ENCODE results near the gene OCSTAMP.

OCSTAMP gene

DNA sequence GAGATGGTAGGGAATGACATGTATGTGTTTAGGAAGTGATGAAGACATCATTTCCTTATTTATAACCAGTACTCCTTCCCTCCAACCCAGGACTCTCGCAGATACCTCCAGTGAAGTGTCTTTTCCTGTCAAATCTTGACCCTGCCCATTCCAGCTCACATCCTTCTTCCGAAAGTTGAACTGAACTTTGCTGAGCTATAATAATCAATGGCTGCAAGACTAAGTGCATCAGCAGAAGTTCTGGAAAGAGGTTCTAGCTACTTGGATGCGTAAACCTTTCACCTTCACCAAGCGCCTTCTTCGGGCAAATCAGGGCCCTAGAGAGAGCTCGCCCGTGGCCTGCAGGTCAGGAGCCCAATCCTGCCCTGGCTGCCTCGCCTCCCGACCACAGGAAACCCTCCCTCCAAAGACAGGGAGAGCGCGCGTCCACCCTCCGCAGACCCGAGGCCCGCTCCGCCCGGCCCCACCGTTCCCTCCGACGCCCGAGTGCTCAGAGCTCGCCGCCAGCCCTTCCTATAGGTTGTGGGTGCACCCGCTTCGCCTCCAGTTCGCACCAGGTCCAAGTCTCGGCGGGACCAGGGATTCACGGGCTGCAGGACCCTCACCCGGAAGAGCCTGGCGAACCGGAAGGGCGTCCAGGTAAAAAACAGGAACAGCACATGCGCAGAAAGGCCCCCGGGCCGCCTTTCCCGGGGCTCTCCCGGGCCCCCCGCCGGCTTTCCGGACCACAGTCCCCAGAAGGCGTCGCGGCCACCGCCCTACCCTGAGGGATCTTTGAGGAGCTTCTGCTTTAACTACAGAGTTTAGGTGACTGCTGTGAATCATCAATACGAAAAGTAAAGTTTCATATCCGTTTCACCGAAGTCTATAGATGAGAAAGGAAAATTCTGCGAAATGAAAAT lies 37.3 kb downstream of the OCSTAMP start, which contains the start of gene ZNF334:
Gene ZNF334 (minus strand): TSS at position 617 of the 902 bp plus-strand sequence. CDS start 1,457 bp downstream, outside the sequence.
- DNase-seq: peak; percentile 93

DNA sequence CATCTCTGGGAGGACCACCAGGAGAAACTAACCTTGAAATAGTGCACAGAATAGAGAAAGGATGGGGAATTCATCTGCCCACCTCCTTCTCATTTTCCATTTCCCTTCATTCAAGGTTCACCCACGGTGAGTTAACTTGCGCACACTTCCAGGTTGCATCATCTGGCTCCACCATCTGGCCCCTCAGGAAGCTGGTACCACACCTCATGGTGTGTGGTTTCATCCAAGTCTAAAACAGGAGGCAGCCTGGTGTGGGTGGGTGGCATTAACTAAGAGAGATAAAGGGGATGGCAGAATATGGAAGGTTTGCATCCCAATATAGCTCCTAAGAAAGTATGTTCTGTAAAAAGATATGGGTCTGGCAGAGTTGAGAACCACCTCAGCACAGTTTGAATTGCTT lies 40.9 kb downstream of the OCSTAMP start:
- DNase-seq: no peak

DNA sequence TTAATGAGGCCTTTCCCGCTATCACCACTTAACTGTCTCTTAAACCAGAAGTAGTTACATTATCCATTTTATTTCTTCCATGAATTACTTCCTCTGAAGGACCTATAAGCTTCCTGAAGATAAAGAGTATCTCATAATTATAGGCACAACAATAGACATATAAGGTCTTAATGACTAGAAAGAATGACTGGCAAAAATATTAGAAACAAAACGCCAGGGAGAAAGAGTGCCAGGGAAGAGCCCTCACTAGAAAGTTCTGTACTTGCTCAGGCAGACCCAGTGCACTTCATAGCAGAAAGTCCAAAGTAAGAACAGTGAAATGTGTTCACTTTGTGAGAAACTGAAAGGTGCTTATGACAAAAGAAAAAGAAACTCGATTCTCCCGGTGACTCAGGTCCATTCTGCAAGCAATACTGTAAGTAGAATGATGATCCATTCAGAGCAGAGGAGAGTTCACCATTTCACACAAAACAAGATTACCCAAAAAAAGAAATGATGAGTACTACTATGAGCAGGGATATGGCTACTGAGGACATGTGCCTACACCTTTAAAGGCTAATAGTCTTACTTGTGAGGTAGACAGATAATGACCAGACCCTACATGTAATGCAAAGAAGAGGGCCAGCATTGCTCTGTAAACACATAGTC lies 42.6 kb downstream of the OCSTAMP start:
- DNase-seq: no peak

DNA sequence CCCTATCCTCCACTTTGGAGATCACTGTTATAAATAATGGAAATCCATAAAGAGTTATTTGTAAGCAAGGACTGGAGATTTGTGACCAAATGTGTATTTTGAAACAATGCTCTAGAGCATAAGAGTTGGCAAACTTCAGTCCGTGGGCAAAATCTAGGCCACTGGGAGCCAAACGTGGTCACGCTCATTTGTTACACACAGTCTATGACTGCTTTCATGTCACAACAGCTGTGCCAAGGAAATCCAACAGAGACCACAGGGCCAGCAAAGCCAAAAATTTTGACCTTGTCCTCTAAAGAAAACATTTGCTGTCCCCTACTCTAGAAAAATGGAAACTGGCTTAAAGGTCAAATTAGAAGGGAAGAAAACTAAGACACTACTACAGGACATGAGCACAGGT lies 44.9 kb downstream of the OCSTAMP start:
- DNase-seq: no peak

DNA sequence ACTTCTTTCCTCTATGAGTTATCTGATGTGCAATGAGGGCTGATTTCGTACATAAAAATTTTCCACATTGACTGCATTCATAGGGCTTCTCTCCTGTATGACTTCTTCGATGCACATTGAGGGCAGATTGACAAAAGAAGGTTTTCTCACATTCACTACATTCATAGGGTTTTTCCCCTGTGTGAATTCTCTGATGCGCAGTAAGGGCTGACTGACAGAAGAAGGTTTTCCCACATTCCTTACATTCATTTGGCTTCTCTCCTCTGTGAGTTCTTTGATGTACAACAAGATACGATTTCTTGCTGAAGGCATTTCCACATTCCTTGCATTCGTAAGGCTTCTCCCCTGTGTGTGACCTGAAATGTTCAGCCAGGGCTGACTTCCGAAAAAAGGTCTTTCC lies 48.5 kb downstream of the OCSTAMP start:
- DNase-seq: no peak

DNA sequence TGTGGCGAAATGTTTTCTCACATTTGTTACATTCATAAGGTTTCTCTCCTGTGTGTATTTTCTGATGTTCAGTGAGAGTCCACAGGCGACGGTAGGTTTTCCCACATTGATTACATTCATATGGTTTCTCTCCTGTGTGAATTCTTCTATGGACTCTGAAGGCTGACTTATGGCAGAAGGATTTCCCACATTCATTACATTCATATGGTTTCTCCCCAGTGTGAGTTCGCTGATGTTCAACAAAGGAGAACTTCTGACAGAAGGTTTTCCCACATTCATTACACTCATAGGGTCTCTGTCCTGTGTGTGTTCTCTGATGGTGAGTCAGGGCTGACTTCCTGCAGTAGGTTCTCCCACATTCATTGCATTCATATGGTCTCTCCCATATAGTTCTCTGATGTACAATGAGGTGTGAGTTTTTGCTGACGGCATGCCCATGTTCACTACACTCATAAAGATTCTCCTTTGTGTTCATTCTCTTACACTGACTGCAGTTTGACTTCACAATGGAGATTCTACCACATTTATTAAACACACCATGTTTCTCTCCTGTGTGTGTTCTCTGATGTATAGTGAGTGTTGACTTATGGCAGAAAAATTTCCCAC lies 49.0 kb downstream of the OCSTAMP start:
- DNase-seq: no peak

DNA sequence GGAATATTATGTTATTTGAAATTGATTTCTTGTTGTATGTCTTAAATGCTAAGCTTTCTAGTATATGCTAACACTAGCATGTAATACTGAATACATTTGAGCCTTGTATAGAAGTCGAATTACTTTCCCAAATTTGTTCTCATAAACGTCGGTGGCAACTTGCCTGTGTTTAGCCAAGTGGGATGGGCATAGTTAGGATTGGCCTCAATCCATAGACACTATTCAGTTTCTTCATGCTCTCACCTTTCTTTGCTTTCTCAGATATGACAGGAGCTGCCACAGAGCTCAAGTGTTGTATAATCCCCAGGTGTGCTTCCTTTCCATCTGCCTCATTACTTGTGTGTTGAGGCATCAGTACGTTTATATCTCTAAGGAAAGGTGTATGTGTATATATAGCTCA lies 56.4 kb downstream of the OCSTAMP start:
- no peak for DNase-seq

DNA sequence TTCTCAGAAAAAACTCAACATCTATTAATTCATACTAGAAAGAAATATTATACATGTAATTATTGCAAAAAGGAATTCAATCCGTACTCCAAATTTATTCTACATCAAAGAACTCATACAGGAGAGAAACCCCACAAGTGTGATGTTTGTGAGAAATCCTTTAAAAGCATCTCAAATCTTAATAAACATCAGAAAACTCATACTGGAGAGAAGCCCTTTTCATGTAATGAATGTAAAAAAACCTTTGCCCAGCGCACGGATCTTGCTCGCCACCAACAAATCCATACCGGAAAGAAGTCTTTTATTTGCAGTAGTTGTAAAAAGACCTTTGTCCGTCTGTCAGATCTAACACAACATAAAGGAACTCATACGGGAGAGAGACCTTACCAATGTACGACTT lies 59.1 kb downstream of the OCSTAMP start:
- DNase-seq: no peak

All from NCI-H345 (cell line).